HUES64 (cell line): ENCODE results near the gene DCST2.

Experiments
- H3K27ac ChIP-seq: 2 replicates; pipeline ENCODE4 v1.7.0; 2013; ENCODE audit warnings: low read depth, low read length, inconsistent platforms
- H3K27me3 ChIP-seq: 2 replicates; pipeline ENCODE4 v1.6.1; 2013; ENCODE audit warnings: mild to moderate bottlenecking, low read length; ENCODE audit not compliant: insufficient read depth
- H3K36me3 ChIP-seq: 2 replicates; pipeline ENCODE4 v1.6.1; 2013; ENCODE audit warnings: mild to moderate bottlenecking, low read length; ENCODE audit not compliant: insufficient read depth
- H3K4me1 ChIP-seq: 2 replicates; pipeline ENCODE4 v1.6.1; 2013; ENCODE audit warnings: mild to moderate bottlenecking, low read length, moderate library complexity; ENCODE audit not compliant: insufficient read depth
- H3K4me3 ChIP-seq: 2 replicates; pipeline ENCODE4 v1.5.1; 2013; ENCODE audit warnings: mild to moderate bottlenecking, low read length, moderate library complexity
- H3K9ac ChIP-seq: 2 replicates; pipeline ENCODE4 v1.6.1; 2013; ENCODE audit warnings: mild to moderate bottlenecking, low read depth, low read length
- H3K9me3 ChIP-seq: 2 replicates; pipeline ENCODE4 v1.6.1; 2013; ENCODE audit warnings: low read depth, low read length; ENCODE audit not compliant: insufficient read depth
- WGBS: fragments of 150-250, 120-280 bp; methylation state at CpG from one replicate; pipeline ENCODE4 v1.1.7; 2013; ENCODE audit warnings: missing lambda C conversion rate; 5-methylcytosine and 5-hydroxymethylcytosine counted together

Gene DCST2

DNA sequence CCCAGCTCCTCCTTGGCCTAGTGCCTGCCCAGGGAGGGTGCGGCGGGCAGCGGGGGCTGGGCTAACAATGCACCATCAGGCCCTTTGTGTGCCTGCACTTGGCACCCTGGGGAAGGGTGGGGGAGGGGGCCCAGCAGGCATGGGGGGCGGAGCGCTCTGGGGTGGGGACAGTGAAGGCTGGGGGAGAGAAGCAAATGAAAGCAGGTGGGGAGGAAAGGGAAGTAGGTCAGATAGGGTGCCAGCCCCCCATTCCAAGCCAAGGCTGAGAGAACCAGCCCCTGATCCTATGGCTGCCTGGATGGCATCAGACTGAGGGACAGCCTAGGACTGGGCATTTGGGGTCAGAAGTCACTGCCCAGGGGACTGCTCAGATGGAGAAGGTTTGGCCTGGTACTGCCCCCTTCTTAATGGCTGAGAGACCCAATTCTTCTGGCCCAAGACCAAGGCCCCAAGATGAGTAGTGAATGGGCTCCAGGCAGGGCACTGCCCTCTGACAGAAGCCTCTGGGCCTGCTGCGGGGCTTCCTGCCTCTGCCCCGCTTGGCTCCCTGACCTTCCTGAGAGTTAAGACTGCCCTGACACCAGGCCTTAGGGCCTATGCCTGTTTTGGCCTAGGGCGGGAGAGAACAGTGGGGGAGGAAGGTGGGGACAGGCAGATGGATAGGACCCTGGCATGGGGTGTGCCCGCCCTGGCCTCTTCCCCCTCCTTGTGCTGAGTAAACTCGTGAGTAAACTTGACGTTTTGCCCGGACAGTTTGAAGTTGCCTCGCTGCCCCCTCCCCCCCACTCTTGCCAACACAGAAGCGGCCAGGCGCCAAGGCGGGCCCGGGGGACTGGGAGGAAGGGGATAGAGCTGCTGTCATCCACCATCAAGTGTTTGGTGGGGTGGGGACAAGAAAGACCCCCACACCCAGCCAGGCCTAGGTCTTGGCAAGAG is 28.2 kb downstream of the DCST2 start:
- Histone ChIP-seq H3K27ac (peak overlapping the region; percentile 65; the same call in 1 of the 2 replicates), H3K4me1 (peaks cover 16% of the 10 kb centered on the region), H3K4me3 (no peak overlapping the region), H3K36me3 (no peaks in the 10 kb centered on the region), H3K9me3 (no peaks in the 10 kb centered on the region), H3K27me3 (no peaks in the 10 kb centered on the region), H3K9ac (peak overlapping the region; percentile 33; the same call in 1 of the 2 replicates)
- WGBS, result 73% methylated on average over 12 of the region's 17 CpGs

DNA sequence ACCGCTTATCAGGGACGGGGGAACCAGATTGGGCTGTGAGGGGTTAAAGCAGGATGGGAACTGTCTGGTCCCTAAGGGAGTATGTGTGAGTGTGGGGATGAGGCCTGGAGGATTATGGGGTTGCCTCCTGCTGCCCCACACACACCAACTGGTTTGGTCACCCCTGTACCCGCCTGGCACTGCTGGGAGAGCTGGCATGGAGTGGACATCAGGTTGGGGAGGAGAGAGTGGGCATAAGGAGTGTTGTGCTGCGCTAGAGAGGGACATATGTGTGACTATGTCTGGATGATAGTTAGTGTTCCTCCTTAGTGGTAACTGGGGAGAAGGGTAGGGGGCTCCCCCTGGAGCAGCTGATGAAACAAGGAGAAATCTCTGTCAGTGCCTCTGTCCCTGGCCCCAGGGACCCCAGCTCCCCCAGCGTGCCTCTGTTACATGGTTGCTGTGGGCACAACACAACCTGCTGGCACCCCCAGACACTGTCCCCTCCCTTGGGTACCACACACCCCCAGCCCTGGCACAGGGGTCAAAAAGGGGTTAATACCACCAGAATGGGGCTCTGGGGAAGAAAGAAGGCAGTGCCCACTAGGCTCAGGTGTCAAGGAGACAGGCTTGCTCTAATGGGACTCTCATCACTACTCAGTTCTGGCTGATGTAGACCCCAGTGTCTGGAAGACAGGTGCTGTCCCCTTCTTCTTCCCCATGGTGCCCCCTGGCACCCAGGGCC is 29.1 kb downstream of the DCST2 start:
- Histone ChIP-seq H3K4me3 (peak overlapping the region; percentile 95), H3K36me3 (no peaks in the 10 kb centered on the region), H3K9me3 (no peaks in the 10 kb centered on the region), H3K27me3 (no peaks in the 10 kb centered on the region), H3K9ac (peak overlapping the region; percentile 33; the same call in 1 of the 2 replicates), H3K27ac (peak overlapping the region; percentile 65; the same call in 1 of the 2 replicates), H3K4me1 (peaks cover 18% of the 10 kb centered on the region)
- WGBS, result 34% methylated on average over 5 of the region's 5 CpGs

DNA sequence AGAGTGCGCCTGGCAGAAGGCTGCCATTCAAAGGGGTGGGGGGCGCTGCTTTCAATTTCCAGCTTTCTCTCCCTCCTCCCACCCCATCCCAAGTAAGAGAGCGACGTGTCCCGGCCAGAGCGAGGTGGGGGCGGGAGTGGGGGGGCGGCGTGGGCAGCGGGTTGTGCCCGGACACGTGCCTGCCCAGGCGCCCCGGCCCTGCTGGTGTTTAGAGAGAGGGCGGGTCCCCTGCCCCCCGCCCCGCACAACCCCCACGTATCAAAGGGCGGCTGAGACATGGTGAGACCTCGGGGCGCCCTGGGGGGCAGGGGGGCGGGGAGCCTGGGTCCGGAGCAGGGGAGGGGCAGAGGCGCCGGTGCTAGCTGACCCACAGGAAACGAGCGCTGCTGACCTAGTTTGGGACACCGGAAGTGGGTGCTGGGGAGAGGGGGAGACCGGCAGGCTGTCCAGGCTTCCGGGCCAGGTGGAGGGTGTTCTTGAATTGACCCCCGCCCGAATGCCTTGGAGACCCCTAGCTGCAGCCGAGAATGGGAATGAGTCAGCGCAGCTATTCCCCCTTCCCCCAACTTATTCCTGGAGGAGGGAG is 29.7 kb downstream of the DCST2 start:
- WGBS, result 1% methylated on average over 22 of the region's 34 CpGs

DNA sequence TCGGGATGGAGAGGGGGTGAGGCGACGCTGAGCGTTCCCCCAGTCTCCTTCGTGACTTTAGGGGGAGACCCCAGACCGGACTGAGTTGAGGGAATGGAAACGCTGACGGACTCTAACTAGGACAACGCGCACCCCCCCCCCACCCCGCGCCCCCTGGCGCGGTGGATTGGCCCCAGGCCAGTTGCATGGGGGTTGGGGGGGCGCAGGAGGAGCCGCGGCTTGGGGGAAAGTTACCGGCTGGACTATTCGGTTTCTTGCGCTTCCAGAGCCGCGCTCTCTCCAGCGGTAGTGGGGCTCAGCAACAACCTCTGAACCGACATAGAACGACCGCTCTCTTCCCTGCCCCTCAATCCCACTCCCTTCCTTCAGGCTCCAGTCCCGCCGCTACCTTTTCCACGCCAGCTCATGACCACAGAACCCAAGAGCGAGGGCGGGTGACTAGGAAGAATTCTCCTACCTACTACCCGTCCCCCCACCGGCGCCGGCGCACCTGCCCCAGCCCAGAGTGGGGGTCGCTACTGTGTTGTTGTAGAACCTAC is 30.3 kb downstream of the DCST2 start:
- under 1% methylated on average over 37 of the region's 37 CpGs for WGBS
- Histone ChIP-seq H3K27me3 (no peaks in the 10 kb centered on the region), H3K4me1 (peaks cover 10% of the 10 kb centered on the region), H3K9me3 (no peaks in the 10 kb centered on the region), H3K36me3 (no peaks in the 10 kb centered on the region), H3K9ac (peak overlapping the region; percentile 73), H3K27ac (peak overlapping the region; percentile 65; the same call in 1 of the 2 replicates), H3K4me3 (peak overlapping the region; percentile 95)

More for the DNA sequence above, 29.7 kb downstream of the DCST2 start:
- Histone ChIP-seq H3K4me3 (peak overlapping the region; percentile 95), H3K27me3 (no peaks in the 10 kb centered on the region), H3K36me3 (no peaks in the 10 kb centered on the region), H3K9me3 (no peaks in the 10 kb centered on the region), H3K9ac (peak overlapping the region; percentile 73), H3K27ac (peak overlapping the region; percentile 65; the same call in 1 of the 2 replicates), H3K4me1 (peaks cover 16% of the 10 kb centered on the region)

DNA sequence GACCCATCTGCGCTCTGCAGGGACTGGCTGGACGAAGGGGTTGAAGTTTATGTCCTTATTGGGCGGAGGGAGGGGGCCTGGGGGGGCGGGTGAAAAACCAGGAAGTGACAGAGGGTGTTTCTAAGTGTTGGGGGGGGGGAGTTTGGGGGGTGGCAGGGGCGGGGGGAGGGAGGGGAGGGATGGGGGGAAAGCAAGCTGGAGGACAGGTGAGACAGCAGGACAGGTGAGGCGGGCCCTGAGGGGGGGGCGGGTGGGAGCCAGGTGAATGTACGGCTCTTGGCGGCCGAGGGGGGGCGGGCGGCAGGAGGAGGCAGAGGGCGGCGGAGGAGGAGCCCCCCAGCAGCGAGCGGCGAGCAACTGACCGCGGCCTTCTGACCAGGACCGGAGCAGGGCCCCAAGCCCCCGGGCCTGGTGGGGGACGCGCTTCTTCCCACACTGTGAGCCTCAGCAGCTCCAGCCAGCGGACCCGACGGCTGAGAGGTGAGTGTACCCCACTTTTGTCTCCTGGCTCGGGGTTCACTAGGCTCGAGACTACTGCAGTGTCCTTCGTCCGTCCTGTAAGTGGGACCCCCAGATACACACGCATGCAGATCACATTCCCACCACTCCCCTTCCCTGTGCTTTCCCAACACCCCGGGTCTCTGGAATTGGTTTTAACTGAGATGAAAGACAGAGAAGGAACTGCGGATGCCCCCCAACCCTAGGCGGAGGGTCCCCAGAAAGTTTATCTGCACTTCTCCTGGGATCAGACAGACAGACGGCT is 30.9 kb downstream of the DCST2 start, which contains the start of gene ZBTB7B:
ZBTB7B (plus strand) TSS at position 339 of the 763 bp plus-strand sequence. CDS start 11,859 bp downstream, outside the sequence.
- Histone ChIP-seq H3K9me3 (no peaks in the 10 kb centered on the region), H3K4me3 (peak within 1 kb of the TSS; percentile 95), H3K27ac (peak within 1 kb of the TSS; percentile 97; the same call in 1 of the 2 replicates), H3K9ac (peak within 1 kb of the TSS; percentile 84), H3K4me1 (peaks cover 10% of the 10 kb centered on the region), H3K36me3 (no peaks in the 10 kb centered on the region), H3K27me3 (no peaks in the 10 kb centered on the region)
- WGBS, result under 1% methylated on average over 30 of the region's 35 CpGs

DNA sequence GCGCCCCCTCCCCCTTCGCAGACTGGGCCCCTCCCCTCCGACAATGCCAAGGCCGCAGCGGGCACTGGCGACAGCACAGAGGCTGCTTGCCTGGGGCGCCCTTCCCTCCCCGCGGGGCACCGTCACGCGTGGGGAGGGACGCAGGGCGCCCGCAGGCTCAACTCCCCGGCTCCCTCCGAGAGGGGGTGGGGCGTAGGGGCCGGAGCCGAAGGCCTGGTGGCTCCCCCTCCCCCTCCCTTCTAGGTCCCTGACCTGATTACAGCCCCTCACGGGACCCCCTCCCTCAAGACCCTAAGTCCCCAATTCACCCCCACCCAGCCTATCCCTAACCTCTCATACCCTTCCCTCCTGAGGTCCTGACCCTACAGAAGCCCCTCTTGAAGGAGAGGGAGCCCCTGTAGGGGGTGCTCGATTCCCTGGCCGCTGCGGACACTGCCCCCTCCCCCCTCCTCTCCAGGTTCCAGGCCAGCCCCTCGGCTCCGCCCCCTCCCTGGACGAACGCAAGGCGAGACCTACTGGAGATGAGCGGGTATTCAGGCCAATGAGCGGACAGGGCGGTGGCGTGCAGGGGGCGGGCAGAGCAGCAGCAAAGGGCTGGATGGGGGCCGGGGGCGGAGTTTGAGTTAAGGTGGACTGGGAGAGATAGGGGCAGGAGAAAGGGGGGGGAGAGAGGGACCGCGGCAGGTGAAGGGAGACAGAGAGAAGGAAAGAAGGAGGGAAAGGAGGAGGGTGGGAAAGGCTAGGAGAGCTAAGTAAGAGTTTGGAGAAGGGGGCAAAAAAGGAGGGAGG is 31.7 kb downstream of the DCST2 start:
- H3K9me3 ChIP-seq, result no peaks in the 10 kb centered on the region
- H3K4me3 ChIP-seq, result peak overlapping the region; percentile 82
- H3K27ac ChIP-seq, result peak overlapping the region; percentile 97; the same call in 1 of the 2 replicates
- H3K36me3 ChIP-seq, result no peaks in the 10 kb centered on the region
- under 1% methylated on average over 35 of the region's 38 CpGs for WGBS
- no peaks in the 10 kb centered on the region for H3K27me3 ChIP-seq
- H3K4me1 ChIP-seq, result peaks cover 10% of the 10 kb centered on the region
- H3K9ac ChIP-seq, result peak overlapping the region; percentile 84

DNA sequence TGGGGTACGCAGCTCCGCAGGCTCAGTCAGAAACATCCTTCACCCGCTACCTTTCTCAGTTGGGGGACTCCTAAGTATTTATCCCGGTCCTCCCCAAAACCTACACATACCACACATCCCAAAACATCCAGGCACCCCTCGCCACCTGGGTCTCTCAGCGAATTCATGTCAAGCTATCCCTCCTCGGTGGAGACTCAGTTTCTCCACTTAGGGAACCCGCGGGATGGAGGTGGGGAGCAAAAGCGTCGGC is 32.2 kb downstream of the DCST2 start:
- Histone ChIP-seq H3K27ac (peak overlapping the region; percentile 97), H3K4me3 (peak overlapping the region; percentile 82), H3K9ac (peak overlapping the region; percentile 84), H3K4me1 (peaks cover 10% of the 10 kb centered on the region), H3K9me3 (no peaks in the 10 kb centered on the region), H3K27me3 (no peaks in the 10 kb centered on the region), H3K36me3 (no peaks in the 10 kb centered on the region)
- under 1% methylated on average over 11 of the region's 11 CpGs for WGBS

DNA sequence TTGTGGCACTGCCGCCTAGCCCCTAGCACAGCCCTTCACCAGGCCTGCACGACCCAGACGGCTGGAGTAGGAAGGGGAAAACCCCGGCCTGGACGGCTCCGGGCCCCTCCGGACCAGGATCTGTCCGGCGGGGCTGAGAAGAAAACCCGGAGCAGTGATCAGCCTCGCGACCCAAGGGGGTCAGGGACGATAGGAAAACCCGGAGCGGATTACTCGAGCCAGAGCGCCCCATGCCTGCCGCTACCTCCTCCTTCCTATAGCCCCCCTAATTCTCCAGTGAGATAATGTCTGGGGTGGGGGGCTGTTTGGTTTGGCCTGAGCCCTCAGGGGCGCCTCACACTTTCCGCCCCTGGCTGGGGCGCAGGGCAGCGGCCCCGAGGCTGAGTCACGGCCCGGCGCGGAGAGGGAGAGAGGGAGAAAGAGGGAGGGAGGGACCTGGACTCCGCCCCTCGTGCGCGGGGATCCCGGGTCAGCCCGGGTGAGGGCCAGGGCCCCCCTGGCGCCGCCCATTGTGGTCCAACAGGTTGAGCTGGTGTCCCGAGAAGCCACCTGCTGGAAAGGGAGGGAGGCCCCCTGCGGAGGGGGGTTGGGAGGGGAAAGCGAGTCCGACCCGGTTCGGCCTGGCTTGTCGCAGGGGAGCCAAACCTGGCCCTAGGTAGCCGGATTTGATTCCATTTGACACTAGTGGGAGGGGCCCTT is 32.7 kb downstream of the DCST2 start:
- WGBS, result 1% methylated on average over 43 of the region's 43 CpGs
- Histone ChIP-seq H3K4me3 (peak overlapping the region; percentile 82), H3K27me3 (no peaks in the 10 kb centered on the region), H3K27ac (peak overlapping the region; percentile 97), H3K4me1 (peaks cover 11% of the 10 kb centered on the region), H3K36me3 (no peaks in the 10 kb centered on the region), H3K9ac (peak overlapping the region; percentile 84), H3K9me3 (no peaks in the 10 kb centered on the region)

DNA sequence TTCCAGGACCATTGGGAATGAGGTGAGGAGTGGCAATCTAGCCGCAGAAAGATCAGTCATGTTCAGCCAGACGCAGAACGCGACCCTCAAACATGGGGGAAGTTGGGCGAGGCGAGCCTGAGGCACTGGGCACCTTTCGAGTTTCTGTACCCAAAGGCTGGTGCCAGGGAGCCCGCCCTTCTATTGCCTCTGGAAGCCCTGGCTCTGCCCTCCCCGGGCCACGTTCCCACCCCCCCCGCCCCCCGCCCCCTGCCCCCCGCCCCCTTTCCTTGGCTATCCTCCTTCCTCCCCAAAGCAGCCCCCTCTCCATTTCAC is 33.2 kb downstream of the DCST2 start:
- H3K9me3 ChIP-seq, result no peaks in the 10 kb centered on the region
- peak overlapping the region; percentile 78 for H3K9ac ChIP-seq
- WGBS, result 2% methylated on average over 7 of the region's 13 CpGs
- H3K36me3 ChIP-seq, result no peaks in the 10 kb centered on the region
- no peaks in the 10 kb centered on the region for H3K27me3 ChIP-seq
- peaks cover 13% of the 10 kb centered on the region for H3K4me1 ChIP-seq
- peak overlapping the region; percentile 82 for H3K4me3 ChIP-seq
- peak overlapping the region; percentile 97 for H3K27ac ChIP-seq
